CD4-positive, alpha-beta T cell treated with Interleukin-15 for 1 hour (primary cell): ENCODE data around the gene TUBA3C.

ENCODE experiments used
- DNase-seq: peaks from one replicate; pipeline ENCODE4 v3.0.0-alpha.2; 2020

TUBA3C gene

DNA sequence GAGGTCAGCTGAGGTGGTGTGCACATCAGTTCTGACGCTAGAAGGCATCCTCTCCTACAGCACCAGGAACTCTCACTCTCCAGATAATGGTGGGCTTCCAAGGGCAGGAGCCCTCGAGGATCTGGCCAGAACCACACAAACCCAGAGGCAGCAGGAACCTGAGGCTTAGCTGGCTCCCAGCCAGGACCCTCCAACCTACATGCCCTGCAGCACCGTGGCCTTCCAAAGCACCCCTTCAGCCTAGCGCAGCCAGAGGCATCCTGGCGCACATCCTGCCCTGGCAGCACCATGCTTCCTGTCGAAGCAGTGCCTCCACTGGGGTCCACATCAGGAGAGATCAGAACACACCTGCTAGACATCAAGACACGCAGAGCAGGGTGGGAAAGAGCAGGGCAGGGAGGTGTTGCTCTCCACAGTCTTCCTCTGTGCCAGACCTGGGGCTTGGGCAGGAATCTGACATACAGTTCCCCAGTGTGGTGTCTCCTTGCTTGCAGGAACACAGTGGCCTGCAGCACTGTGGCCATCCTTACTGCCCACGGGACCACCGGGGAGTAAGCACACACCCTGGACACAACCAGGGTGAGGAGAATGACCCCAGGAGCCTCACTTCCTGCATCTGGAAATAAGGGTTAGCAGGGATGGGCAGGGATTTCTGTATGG is 21.7 kb downstream of the TUBA3C start:
- DNase-seq = no peak

DNA sequence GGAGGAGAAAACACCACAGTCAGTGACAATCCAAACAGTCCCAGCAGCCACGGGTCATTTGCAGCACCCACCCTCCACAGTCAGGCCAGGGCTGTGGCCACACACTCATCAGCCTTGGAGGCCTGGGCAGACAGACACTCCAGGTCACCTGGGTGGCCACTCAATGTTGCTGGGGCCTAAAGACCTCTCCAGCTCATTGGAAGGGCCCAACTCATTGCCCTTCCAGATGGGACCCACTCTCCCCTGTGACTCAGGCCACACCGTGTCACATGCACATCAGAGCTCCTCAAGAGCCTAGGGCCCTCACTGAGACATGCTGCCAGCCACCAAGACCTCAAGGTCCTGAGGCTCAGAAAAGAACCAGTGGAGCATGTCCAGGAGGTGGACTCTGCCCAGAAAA is 22.4 kb downstream of the TUBA3C start:
- no peak for DNase-seq

DNA sequence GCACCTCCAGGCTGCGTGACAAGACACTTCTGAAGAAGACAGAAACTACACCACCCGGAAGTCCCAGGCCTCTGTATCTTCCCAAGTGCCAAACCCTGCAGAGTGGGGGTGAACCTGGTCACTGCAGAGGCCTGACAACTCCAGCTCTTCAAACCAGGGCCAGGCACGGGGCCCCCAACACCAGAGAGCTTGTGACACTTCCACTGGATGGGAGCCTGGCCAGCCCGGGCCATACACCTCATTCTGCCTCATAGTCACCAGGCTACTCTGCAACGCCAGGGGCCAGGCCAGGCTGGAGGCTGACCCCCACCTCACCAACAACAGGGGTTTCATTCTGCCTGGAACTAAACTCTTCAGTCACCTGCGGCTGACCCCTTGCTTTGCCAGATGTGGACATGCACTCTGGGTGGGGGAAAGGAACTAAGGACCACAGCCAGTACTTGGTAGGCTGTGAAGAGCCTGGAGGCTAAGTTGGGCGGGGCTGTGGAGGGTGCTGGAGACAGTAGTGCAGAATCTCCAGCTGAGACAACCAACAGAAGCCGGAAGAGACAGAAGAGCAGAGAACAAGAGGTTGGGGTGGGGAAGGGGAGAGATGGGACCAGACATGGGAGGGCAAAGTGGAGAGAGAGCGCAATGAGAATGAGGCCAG is 23.0 kb downstream of the TUBA3C start:
- DNase-seq = no peak

DNA sequence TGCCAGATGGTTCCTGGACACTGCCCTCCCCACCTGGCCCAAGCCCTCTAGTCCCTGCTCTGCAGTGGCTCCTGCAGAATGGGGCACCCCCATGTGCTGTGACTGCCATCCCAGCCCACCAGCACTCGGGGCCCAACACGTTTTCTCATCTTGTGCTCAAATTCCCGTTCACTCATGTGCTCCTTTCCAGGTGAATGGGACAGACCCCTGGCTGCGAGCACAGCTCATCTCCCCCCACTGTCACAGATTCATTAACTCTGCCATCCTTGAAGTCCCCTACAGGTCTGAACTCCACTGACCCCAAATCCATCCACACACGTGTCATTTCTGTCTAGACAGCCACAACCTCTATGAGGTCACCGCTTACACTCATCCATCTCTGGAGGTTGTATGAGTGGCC is 23.6 kb downstream of the TUBA3C start:
- no peak for DNase-seq

DNA sequence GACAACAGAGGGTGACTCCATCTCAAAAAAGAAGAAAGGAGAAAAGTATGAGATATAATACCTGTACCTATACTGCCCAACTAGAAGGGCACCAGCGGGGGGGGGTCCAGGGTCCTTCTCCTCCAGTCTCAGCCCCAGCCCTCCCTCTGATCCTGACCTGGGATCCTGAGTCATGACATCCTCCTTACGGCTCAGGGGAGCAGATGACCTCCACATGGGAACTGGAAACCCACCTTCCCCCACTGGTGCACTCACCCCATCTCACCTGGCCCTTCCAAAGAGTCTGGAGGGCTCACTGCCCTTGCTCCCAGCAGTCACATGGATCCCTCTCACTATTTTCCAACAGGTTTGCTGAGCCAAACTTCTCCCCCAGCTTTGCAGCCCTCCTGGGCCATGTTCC is 24.2 kb downstream of the TUBA3C start:
- DNase-seq = no peak

DNA sequence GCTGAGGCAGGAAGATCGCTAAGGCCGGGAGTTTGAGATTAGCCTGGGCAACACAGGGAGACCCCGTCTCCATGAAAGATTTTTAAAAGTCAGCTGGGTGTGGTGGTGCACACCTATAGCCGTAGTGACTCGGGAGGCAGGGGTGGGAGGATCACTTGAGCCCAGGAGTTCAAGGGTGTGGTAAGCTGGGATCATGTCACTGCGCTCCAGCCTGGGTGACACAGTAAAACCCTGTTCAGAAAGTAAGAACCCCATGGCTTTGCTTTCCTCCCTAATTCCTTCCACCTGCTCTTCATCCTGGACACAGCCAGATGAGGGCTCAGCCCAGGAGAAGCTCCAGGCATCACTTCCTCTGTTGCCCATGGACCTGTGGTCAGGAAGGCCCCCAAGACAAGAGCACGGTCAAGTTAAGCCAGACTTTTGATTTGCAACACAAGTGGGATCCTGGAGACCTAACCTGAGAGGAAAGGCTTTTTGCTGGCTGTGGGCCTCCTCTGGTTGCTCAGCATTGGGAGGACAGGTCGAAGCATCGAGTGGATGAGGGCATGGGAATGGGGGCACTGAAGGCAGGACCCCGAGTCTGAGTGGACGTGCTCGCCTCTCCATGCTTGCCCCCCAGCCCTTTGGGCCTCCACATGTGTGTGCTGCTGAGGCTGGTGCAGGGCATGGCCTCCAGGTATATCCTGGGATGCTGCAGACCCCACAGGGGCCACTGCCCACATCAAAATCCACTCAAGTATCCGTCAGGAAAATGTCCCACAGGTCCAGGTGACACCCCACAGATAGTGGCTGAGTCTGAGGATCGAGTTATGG is 25.4 kb downstream of the TUBA3C start:
- no peak for DNase-seq

DNA sequence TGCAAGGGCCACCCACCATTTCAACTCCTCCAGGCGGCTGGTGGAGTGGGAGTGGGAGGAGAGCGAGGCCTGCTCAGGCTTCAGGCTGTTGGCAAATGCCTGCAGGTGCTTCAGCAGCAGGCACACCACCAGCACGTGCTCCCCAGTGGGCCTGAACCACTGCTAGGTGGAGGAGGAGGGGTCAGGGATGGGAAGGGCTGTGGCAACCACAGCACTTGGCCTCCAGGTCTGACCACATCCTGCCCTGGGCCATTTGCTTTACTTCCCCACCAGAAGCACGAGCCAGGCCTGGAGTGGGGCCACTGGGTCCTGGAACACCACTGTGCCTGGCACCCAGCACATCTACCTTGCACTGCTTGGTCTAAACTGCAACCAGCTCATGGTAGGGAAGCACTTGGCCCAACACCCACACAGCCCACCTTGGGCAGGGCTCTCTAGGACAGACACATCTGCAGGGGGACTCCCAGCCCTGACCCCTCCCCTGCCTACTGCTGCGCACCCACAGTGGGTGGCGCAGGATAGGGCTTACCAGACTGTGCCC is 26.2 kb downstream of the TUBA3C start:
- DNase-seq = no peak

DNA sequence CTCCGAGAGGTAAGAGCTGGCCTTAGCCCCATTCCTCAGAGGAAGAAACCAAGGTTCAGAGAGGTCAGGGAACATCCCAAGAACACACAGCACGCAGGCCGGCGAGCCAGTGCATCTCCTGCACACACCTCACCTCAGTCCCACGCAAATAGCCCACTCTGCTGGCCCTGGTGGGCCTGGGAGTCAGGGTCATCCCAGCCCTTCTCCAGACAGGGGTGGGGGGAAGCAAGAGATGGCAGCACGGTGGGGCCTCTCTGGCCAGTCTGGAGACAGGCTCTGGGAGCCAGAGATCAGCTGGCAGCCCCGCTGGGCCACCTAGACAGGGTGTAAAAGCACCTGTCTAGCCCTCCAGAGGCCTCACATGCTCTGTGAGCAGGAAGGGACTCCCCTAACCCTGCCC is 26.8 kb downstream of the TUBA3C start:
- DNase-seq = no peak

DNA sequence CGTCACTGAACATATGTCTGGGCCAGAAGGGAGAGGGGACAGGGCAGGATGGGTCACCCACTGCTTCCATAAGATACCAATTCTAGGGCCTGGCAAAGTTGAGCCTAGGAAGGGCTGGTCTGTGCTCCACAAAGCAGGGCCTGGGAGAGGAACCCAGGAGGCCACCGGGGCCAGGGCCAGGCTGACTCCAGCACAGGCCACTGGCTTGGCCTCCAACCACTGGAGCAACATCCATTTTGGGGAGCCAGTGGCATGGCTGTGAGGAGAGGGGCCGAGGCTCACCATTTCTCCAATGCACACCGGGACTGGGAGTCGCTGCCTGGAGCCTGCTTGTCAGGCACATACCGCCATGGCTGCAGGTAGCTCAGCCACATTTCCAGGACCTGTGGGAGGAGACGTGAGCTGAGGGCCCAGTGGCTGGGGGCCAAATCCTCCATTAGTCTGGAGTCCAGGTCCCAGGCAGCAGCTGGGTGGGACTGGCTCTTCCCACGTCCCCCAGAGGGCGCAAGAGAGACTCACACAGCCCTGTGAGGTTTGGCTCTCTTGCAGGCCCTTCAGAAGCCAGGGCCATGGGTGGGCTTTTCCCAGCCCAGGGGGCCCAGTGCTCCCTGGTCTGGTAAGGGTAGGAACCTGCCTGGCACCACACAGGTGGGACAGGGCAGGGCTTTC is 27.7 kb downstream of the TUBA3C start:
- no peak for DNase-seq

DNA sequence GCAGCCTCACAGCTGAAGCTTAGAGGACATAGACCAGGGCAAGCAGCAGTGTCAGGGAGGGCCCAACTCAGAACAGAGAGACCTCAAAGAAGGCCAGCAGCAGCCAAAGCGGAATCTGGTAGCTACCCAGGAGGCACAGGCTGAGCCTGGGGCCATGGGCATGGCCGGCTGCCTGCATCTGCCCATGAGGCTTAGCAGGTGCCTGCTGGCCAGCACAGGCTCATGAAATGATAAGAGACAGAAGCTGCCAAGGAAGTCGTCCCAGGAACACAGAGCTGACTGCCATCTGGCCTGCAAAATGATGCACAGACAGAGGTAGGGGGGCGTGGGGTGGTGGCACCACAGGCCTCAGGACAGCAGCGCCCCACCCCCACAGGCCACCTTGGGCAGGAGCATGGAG is 29.2 kb downstream of the TUBA3C start:
- no peak for DNase-seq

DNA sequence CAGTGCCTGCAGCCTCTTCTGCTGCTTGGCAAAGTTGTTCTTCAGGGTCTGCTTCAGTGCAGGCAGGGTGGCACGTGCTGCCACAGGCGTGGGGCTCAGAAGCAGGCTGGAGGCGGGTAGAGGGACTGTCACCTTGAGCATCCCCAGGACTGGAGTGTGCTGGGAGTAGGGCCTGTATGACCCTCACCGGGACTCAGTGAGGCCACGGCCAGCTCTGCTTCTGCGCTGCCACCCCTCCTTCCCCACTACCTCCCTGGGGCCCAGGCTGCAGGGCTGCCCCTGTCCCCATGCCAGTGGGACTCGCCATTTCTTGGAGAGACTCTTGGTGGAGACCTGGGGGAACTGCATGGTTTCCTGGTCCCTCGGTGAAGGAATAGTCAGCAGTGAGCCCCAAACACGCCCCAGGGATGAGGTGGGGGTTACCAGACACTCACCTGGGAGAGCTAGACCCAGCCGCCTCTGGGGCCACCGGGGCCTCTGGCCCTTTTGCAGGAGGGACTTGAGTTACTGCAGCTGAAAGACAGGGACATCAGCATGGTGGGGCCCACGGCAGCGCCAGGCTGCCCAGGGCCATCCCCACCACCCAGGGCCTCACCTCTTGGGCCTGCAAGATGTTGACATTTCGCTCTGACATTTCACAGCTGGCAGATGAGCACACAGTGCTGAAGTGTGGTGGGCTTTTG is 29.9 kb downstream of the TUBA3C start:
- no peak for DNase-seq

DNA sequence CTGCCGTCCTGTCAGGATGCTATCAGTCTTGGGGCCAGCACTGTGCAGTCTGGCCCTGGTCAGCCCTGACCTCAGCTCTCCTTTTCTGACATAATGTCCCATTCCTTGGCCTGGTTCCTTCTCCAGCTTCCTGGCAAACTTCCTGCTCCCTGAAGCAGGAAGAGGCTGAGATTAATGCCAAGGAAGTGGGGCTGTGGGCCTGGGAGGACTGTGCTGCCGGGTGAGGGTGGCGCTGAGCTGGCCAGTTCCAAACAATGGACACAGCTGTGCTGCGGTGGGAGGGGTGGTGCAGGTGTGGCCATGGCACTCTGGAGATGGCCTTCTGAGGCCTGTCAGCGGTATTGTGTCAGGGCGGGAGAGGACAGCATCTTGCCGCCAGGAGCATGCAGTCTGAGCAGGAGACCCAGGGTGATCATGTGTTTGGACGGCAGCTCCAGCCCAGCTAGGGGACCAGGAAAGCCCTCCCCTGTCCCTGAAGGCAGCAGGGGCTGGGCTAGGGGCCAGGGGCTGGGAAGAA is 30.9 kb downstream of the TUBA3C start:
- DNase-seq = no peak

DNA sequence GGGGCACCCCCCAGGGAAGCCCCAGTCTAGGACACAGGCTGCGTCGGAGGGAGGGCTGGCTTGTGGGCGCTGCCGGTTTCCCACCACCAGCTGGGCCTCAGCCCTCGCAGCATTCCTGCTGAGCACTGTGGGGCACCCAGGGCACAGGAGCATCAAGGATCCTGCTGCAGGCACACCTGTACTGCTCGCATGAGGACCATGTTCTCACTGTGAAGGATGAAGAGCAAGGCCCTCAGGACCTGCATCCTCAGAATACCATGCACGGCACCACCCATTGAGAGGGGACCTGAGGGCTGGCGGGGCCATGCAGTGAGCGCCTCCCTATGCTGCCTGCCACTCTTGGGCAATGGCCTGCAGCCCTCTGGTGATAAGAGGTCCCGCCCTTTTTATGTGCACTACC is 31.4 kb downstream of the TUBA3C start:
- no peak for DNase-seq

DNA sequence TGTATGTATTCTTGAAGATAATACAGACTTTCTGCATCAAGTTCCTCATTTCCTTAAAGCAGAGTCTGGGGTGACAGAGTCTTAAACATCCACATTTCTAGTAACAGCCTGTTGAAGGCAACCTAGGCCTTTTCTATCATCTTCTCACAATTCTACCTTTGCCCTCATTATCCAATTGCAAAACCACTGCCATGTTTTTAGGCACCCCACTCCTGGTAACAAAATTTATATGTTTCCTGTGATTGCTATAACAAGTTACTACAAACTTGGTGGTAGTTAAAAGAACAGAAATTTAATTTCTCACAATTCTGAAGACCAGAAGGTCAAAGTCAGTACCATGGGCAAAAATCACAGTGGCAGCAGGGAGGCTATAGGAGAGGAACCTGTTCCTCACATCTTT is 33.1 kb downstream of the TUBA3C start:
- no peak for DNase-seq
